Measurements from ENCODE around the gene ALDH1A3.

The ALDH1A3 gene

DNA sequence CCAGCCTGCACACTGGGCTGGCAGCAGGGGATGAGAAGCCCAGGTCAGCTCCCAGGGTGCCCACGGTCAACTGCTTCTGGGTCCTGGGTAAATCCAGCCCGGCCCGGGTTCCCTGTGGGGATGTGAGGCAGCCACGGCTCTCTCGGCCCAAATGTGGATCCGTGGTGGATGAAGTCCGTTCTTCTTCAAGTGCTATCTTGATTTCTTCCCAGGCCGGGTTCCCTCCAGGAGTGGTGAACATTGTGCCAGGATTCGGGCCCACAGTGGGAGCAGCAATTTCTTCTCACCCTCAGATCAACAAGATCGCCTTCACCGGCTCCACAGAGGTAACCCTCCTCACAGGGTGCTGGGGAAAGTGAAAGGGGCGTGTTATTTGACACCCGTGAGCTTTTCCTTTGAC lies 16.1 kb downstream of the ALDH1A3 start:
- H3K27me3 ChIP-seq (ENCODE audit: insufficient read depth, low read depth) = no peaks in the 10 kb centered on the region
- no peak overlapping the region for H3K4me2 ChIP-seq
- no peak overlapping the region for H2AFZ ChIP-seq (ENCODE audit: low read depth)
- no peaks in the 10 kb centered on the region for H4K20me1 ChIP-seq (ENCODE audit: insufficient read depth)
- no peak for TF ChIP-seq CTCF (conservative IDR thresholded peaks at IDR 0.05; ENCODE audit: low read depth, low read length)
- H3K4me1 ChIP-seq (ENCODE audit: low read depth, poor library complexity, severe bottlenecking) = no peaks in the 10 kb centered on the region
- no peaks in the 10 kb centered on the region for H3K79me2 ChIP-seq (ENCODE audit: insufficient read depth, low read depth)
- H3K36me3 ChIP-seq (ENCODE audit: insufficient read depth) = no peaks in the 10 kb centered on the region
- no peak overlapping the region for H3K4me3 ChIP-seq (IDR thresholded peaks at IDR 0.05; ENCODE audit: insufficient read depth, low read depth, low read length)
- H3K27ac ChIP-seq = no peak overlapping the region
- no peak overlapping the region for H3K9ac ChIP-seq

DNA sequence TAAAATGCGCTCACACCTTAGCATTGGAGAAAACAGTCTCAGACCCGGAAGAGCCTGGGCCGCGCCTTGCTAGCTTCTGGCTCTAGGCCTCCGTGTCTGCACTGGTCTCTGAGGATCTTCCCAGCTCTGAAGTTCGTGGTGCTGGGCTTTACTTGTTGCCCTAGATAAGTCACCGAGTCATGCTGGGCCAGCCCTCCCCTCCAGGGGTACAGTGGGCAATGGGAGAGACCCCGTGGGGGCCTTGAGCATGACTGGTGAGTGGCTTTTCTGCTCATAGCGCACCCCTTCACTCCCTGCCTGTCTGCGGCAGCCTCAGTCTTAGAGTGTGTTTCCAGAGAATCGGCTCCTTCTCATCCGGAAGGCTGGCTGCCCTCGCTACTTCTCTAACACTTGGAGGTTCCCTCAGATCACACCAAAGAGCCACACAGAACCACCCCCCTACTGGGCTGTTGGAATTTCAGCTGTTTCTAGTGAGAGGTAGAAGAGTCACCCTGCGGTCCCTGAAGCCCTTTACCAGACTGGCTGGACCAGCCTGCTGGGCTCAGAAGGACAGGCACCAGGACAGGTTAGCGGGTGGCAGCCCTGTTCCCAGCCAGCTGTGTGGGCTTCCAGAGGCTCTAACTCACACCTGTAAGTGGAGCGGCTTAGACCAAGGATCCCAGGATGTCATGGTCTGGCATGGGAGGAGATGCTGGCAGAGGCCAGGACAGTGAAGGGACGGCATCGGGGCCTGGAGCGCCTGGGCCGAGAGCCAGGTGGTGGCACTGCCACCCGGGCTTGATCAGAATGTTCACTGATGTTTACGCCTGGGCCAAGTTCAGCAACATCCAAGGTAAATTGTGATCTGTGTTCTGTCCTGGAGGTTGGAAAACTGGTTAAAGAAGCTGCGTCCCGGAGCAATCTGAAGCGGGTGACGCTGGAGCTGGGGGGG lies 17.9 kb downstream of the ALDH1A3 start:
- Histone ChIP-seq H3K79me2 (ENCODE audit: insufficient read depth, low read depth) (no peaks in the 10 kb centered on the region), H3K36me3 (ENCODE audit: insufficient read depth) (no peaks in the 10 kb centered on the region), H3K4me3 (IDR thresholded peaks at IDR 0.05; ENCODE audit: insufficient read depth, low read depth, low read length) (no peak overlapping the region), H4K20me1 (ENCODE audit: insufficient read depth) (no peaks in the 10 kb centered on the region), H3K4me1 (ENCODE audit: low read depth, poor library complexity, severe bottlenecking) (no peaks in the 10 kb centered on the region), H3K4me2 (no peak overlapping the region), H3K9ac (no peak overlapping the region), H3K27me3 (ENCODE audit: insufficient read depth, low read depth) (no peaks in the 10 kb centered on the region), H2AFZ (ENCODE audit: low read depth) (no peak overlapping the region), H3K27ac (no peak overlapping the region)
- TF ChIP-seq CTCF (conservative IDR thresholded peaks at IDR 0.05; ENCODE audit: low read depth, low read length) = no peak

DNA sequence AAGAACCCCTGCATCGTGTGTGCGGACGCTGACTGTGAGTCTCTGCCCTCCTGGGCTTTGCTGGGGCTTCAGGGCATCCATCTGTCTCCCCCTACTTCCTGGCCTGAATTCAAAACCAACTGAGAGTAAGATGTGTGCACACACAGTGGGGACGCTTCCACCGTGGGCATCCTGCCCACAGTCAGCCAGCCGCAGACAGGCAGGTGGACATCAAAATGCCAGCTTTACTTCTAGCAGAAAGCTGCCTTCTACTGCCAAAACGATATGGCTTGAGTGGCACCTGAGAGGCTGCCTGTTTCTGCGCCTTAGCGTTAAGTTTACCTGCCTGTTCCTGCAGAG lies 18.5 kb downstream of the ALDH1A3 start:
- H3K36me3 ChIP-seq (ENCODE audit: insufficient read depth) = no peaks in the 10 kb centered on the region
- H3K4me3 ChIP-seq (IDR thresholded peaks at IDR 0.05; ENCODE audit: insufficient read depth, low read depth, low read length) = no peak overlapping the region
- H3K27me3 ChIP-seq (ENCODE audit: insufficient read depth, low read depth) = no peaks in the 10 kb centered on the region
- H3K4me1 ChIP-seq (ENCODE audit: low read depth, poor library complexity, severe bottlenecking) = no peaks in the 10 kb centered on the region
- H3K27ac ChIP-seq = no peak overlapping the region
- no peaks in the 10 kb centered on the region for H4K20me1 ChIP-seq (ENCODE audit: insufficient read depth)
- no peaks in the 10 kb centered on the region for H3K79me2 ChIP-seq (ENCODE audit: insufficient read depth, low read depth)
- H2AFZ ChIP-seq (ENCODE audit: low read depth) = no peak overlapping the region
- no peak overlapping the region for H3K9ac ChIP-seq
- no peak for TF ChIP-seq CTCF (conservative IDR thresholded peaks at IDR 0.05; ENCODE audit: low read depth, low read length)
- no peak overlapping the region for H3K4me2 ChIP-seq

- no peak overlapping the region for H3K4me2 ChIP-seq
- no peaks in the 10 kb centered on the region for H3K36me3 ChIP-seq (ENCODE audit: insufficient read depth)
- no peaks in the 10 kb centered on the region for H3K4me1 ChIP-seq (ENCODE audit: low read depth, poor library complexity, severe bottlenecking)
- H3K27me3 ChIP-seq (ENCODE audit: insufficient read depth, low read depth) = no peaks in the 10 kb centered on the region
- H3K79me2 ChIP-seq (ENCODE audit: insufficient read depth, low read depth) = no peaks in the 10 kb centered on the region
- H3K4me3 ChIP-seq (IDR thresholded peaks at IDR 0.05; ENCODE audit: insufficient read depth, low read depth, low read length) = no peak overlapping the region
- H4K20me1 ChIP-seq (ENCODE audit: insufficient read depth) = no peaks in the 10 kb centered on the region
- no peak overlapping the region for H3K9ac ChIP-seq
- H2AFZ ChIP-seq (ENCODE audit: low read depth) = no peak overlapping the region
- TF ChIP-seq CTCF (conservative IDR thresholded peaks at IDR 0.05; ENCODE audit: low read depth, low read length) = no peak
- no peak overlapping the region for H3K27ac ChIP-seq
These were observed 19.2 kb downstream of the ALDH1A3 start for GRCh38 chr15:100898661-100899462.

All from KMS-11 (cell line).